GM23248 (cell line): ENCODE measurements around the gene CLDND2. TPM values are rescaled to one million over a fixed set of nuclear protein-coding genes. Genes with fewer than 3 reads are reported as not detected.

ENCODE experiments used
- DNase-seq: peaks from one replicate; pipeline ENCODE4 v3.0.0-alpha.2; 2015
- H2AFZ ChIP-seq: fragments of 200-600 bp; sonication (generic); 2 replicates; pipeline ENCODE4 v1.6.1; 2016; ENCODE audit warnings: antibody characterized with exemption
- H3F3A ChIP-seq: fragments of 200-600 bp; sonication (generic); 2 replicates; pipeline ENCODE4 v1.6.1; 2016; ENCODE audit warnings: mild to moderate bottlenecking, antibody characterized with exemption, mixed run types; ENCODE audit not compliant: insufficient read depth
- H3K27ac ChIP-seq: fragments of 200-600 bp; sonication (generic); 2 replicates; pipeline ENCODE4 v1.5.1; 2016; ENCODE audit warnings: mild to moderate bottlenecking
- H3K27me3 ChIP-seq: fragments of 200-600 bp; sonication (generic); replicated peaks from 2 replicates; pipeline ENCODE4 v1.6.1; 2016; ENCODE audit warnings: mild to moderate bottlenecking; ENCODE audit not compliant: insufficient read depth
- H3K36me3 ChIP-seq: fragments of 200-600 bp; sonication (generic); 2 replicates; pipeline ENCODE4 v1.6.1; 2016; ENCODE audit warnings: low read depth, mild to moderate bottlenecking
- H3K4me1 ChIP-seq: fragments of 200-600 bp; sonication (generic); 2 replicates; pipeline ENCODE4 v1.6.1; 2016; ENCODE audit warnings: mild to moderate bottlenecking; ENCODE audit not compliant: insufficient read depth
- H3K4me2 ChIP-seq: fragments of 200-600 bp; sonication (generic); one replicate; pipeline ENCODE4 v1.6.1; 2016; ENCODE audit warnings: mild to moderate bottlenecking; ENCODE audit not compliant: unreplicated experiment
- H3K4me3 ChIP-seq: fragments of 200-600 bp; sonication (generic); 2 replicates; pipeline ENCODE4 v1.5.1; 2016; ENCODE audit warnings: mild to moderate bottlenecking
- H3K79me2 ChIP-seq: fragments of 200-600 bp; sonication (generic); 2 replicates; pipeline ENCODE4 v1.6.1; 2016; ENCODE audit warnings: mild to moderate bottlenecking; ENCODE audit not compliant: insufficient read depth
- H3K9ac ChIP-seq: fragments of 200-600 bp; sonication (generic); 2 replicates; pipeline ENCODE4 v1.6.1; 2016; ENCODE audit warnings: mild to moderate bottlenecking
- H3K9me2 ChIP-seq: fragments of 200-600 bp; sonication (generic); 2 replicates; pipeline ENCODE4 v1.6.1; 2016; ENCODE audit warnings: mixed run types, mild to moderate bottlenecking, moderate library complexity; ENCODE audit not compliant: insufficient read depth
- H3K9me3 ChIP-seq: fragments of 200-600 bp; sonication (generic); one replicate; pipeline ENCODE4 v1.6.1; 2017; ENCODE audit warnings: low read depth
- H4K20me1 ChIP-seq: fragments of 200-600 bp; sonication (generic); 2 replicates; pipeline ENCODE4 v1.6.0; 2016; ENCODE audit not compliant: insufficient read depth
- EZH2 ChIP-seq: fragments of 200-600 bp; sonication (generic); IDR thresholded peaks from 2 replicates; pipeline ENCODE4 v1.6.1; 2018; ENCODE audit warnings: antibody characterized with exemption, mild to moderate bottlenecking; ENCODE audit not compliant: insufficient read depth, poor library complexity, severe bottlenecking
- EZH2phosphoT487 ChIP-seq: fragments of 200-600 bp; sonication (generic); IDR thresholded peaks from 2 replicates; pipeline ENCODE4 v1.6.1; 2018; ENCODE audit warnings: antibody characterized with exemption, moderate library complexity, mild to moderate bottlenecking, low read depth; ENCODE audit not compliant: insufficient read depth
- WGBS, 2 experiments: methylation state at CpG; one replicate each; pipeline ENCODE4 v1.1.6; 2015 to 2017; ENCODE audit warnings: low lambda C conversion rate in 2 of 2, low coverage in 1 of 2; ENCODE audit errors: missing lambda C conversion rate in 2 of 2; 5-methylcytosine and 5-hydroxymethylcytosine counted together
- in situ Hi-C: fragments of 300-500 bp; cut with MboI; formaldehyde crosslinking; loops from 2 replicates; pipeline ENCODE4 v1.15.0; 2020
- polyA plus RNA-seq: library from polyadenylated mRNA; unstranded; fragments of >200 nt; fragmentation: Nextera tagmentation; extraction: Ambion mirVana; gene quantifications from 2 replicates; pipeline ENCODE4 v1.2.1, GENCODE V29; 2016
- total RNA-seq: library from RNA; depleted of rRNA; stranded (reverse); fragments of >200 nt; shearing (Covaris generic); gene quantifications from 2 replicates; pipeline ENCODE4 v1.2.3, GENCODE V29; 2014; rRNA removed

The CLDND2 gene
- total and polyA plus RNA-seq, 2 experiments from 2014 or later = 1.0 TPM; not detected in 1

- Histone ChIP-seq H3K79me2 (no peaks in the 10 kb centered on the region), H2AFZ (no peak overlapping the region), H3F3A (no peaks in the 10 kb centered on the region), H3K27me3 (no peaks in the 10 kb centered on the region), H3K9me2 (no peaks in the 10 kb centered on the region), H4K20me1 (no peaks in the 10 kb centered on the region), H3K36me3 (no peaks in the 10 kb centered on the region), H3K4me2 (no peak overlapping the region), H3K27ac (no peak overlapping the region), H3K4me1 (no peaks in the 10 kb centered on the region), H3K9me3 (no peaks in the 10 kb centered on the region), H3K4me3 (no peak overlapping the region), H3K9ac (no peak overlapping the region)
- in situ Hi-C loops = no loop called here
- DNase-seq = no peak
- WGBS, 2 experiments = 14 to 19% methylated on average over 1 of the region's 1 CpG
- TF ChIP-seq EZH2 (no peak), EZH2phosphoT487 (no peak)
Observed at GRCh38 chr19:51317968-51318367, 50.8 kb downstream of the CLDND2 start.

GRCh38 chr19:51317376-51317775, 51.4 kb downstream of the CLDND2 start:
- H3K79me2 ChIP-seq = no peaks in the 10 kb centered on the region
- H3K9ac ChIP-seq = no peak overlapping the region
- no peaks in the 10 kb centered on the region for H3K9me2 ChIP-seq
- DNase-seq = no peak
- no peak overlapping the region for H3K27ac ChIP-seq
- H3K4me3 ChIP-seq = no peak overlapping the region
- H4K20me1 ChIP-seq = no peaks in the 10 kb centered on the region
- no peak overlapping the region for H3K4me2 ChIP-seq
- H3K9me3 ChIP-seq = no peaks in the 10 kb centered on the region
- H3F3A ChIP-seq = no peaks in the 10 kb centered on the region
- no peaks in the 10 kb centered on the region for H3K4me1 ChIP-seq
- TF ChIP-seq EZH2phosphoT487 (no peak), EZH2 (no peak)
- H3K36me3 ChIP-seq = no peaks in the 10 kb centered on the region
- in situ Hi-C loops = no loop called here
- WGBS, 2 experiments = 56 to 63% methylated on average over 3 of the region's 3 CpGs
- H2AFZ ChIP-seq = no peak overlapping the region
- H3K27me3 ChIP-seq = no peaks in the 10 kb centered on the region

Other genes with a start within 250 kb of the CLDND2 start
- not detected in 2 replicates for gene SIGLEC9, start 244.1 kb downstream of the CLDND2 start, total RNA-seq
- not detected in 2 replicates for gene SIGLEC9, start 244.1 kb downstream of the CLDND2 start, polyA plus RNA-seq
- not detected in 2 replicates for gene SIGLEC7, start 226.7 kb downstream of the CLDND2 start, total RNA-seq
- gene SIGLEC7, start 226.7 kb downstream of the CLDND2 start, polyA plus RNA-seq = not detected in 2 replicates
- not detected in 2 replicates for gene CD33, start 143.9 kb downstream of the CLDND2 start, total RNA-seq
- 0.30 TPM in 1 of 2 replicates, not detected in the other for gene CD33, start 143.9 kb downstream of the CLDND2 start, polyA plus RNA-seq
- not detected in 2 replicates for gene SIGLECL1, start 117.9 kb downstream of the CLDND2 start, total RNA-seq
- not detected in 2 replicates for gene SIGLECL1, start 117.9 kb downstream of the CLDND2 start, polyA plus RNA-seq
- not detected in 2 replicates for gene IGLON5, start 57.4 kb downstream of the CLDND2 start, total RNA-seq
- not detected in 2 replicates for gene IGLON5, start 57.4 kb downstream of the CLDND2 start, polyA plus RNA-seq
- gene VSIG10L, start 26.9 kb downstream of the CLDND2 start, total RNA-seq = 1.7 and 2.0 TPM in 2 replicates
- gene VSIG10L, start 26.9 kb downstream of the CLDND2 start, polyA plus RNA-seq = 0.61 and 1.4 TPM in 2 replicates
- 84.3 and 95.9 TPM in 2 replicates for gene ETFB, start 2.6 kb downstream of the CLDND2 start, total RNA-seq
- gene ETFB, start 2.6 kb downstream of the CLDND2 start, polyA plus RNA-seq = 141 and 146 TPM in 2 replicates
- gene NKG7, start 3.7 kb upstream of the CLDND2 start, total RNA-seq = not detected in 2 replicates
- not detected in 2 replicates for gene NKG7, start 3.7 kb upstream of the CLDND2 start, polyA plus RNA-seq
- gene LIM2, start 19.0 kb upstream of the CLDND2 start, total RNA-seq = not detected in 2 replicates
- not detected in 2 replicates for gene LIM2, start 19.0 kb upstream of the CLDND2 start, polyA plus RNA-seq
- gene C19orf84, start 21.6 kb upstream of the CLDND2 start, total RNA-seq = not detected in 2 replicates
- not detected in 2 replicates for gene C19orf84, start 21.6 kb upstream of the CLDND2 start, polyA plus RNA-seq
- not detected in 2 replicates for gene SIGLEC10, start 48.6 kb upstream of the CLDND2 start, total RNA-seq
- gene SIGLEC10, start 48.6 kb upstream of the CLDND2 start, polyA plus RNA-seq = not detected in 2 replicates
- not detected in 2 replicates for gene SIGLEC8, start 89.5 kb upstream of the CLDND2 start, total RNA-seq
- not detected in 2 replicates for gene SIGLEC8, start 89.5 kb upstream of the CLDND2 start, polyA plus RNA-seq
- not detected in 2 replicates for gene CEACAM18, start 109.5 kb upstream of the CLDND2 start, total RNA-seq
- not detected in 2 replicates for gene CEACAM18, start 109.5 kb upstream of the CLDND2 start, polyA plus RNA-seq
- not detected in 2 replicates for gene SIGLEC12, start 132.8 kb upstream of the CLDND2 start, total RNA-seq
- gene SIGLEC12, start 132.8 kb upstream of the CLDND2 start, polyA plus RNA-seq = not detected in 2 replicates
- gene SIGLEC6, start 162.7 kb upstream of the CLDND2 start, total RNA-seq = not detected in 2 replicates
- not detected in 2 replicates for gene SIGLEC6, start 162.7 kb upstream of the CLDND2 start, polyA plus RNA-seq
- gene ZNF175, start 202.3 kb upstream of the CLDND2 start, total RNA-seq = 2.4 and 2.9 TPM in 2 replicates
- gene ZNF175, start 202.3 kb upstream of the CLDND2 start, polyA plus RNA-seq = 2.6 and 2.9 TPM in 2 replicates